K562 (cell line): ENCODE data around the gene TMED10. TPM values are rescaled to one million over a fixed set of nuclear protein-coding genes. Genes with fewer than 3 reads are reported as not detected.

ENCODE experiments used
- ATAC-seq: fragments of 200-7000 bp; cut with Tn5 transposase; 3 replicates; pipeline ENCODE4 v1.9.1; 2020; ENCODE audit warnings: moderate library complexity
- BruUV-seq: library from RNA; stranded (reverse); fragments of 400-500 nt; replicated peaks from 2 replicates; lab custom pipeline; 2021; lab: Mats Ljungman, UMichigan
- CTCF ChIA-PET: fragments of 300-600 bp; formaldehyde crosslinking; extraction: SDS; loops from one replicate; lab custom pipeline; 2021; ENCODE audit warnings: low intra/inter-chr PET ratio; lab: Yijun Ruan, JAX
- POLR2A ChIA-PET: fragments of 300-600, 350-650 bp; sonication (Branson Sonifier 250); formaldehyde crosslinking; extraction: SDS; loops from one replicate; lab custom pipeline; 2021; ENCODE audit warnings: antibody characterized with exemption, inconsistent platforms; lab: Yijun Ruan, JAX
- DNase-seq, 4 experiments: peaks; one replicate each; pipeline versions ENCODE4 v3.0.0 to v3.0.0-alpha.2; 2011 to 2018; ENCODE audit warnings: low spot score in 3 of 4, mixed read lengths in 3 of 4; ENCODE audit errors: extremely low read depth in 1 of 4
- FAIRE-seq: peaks from 2 replicates; lab custom pipeline; 2011; peaks lifted over from hg19 to GRCh38; lab: Jason Lieb, UNC
- H2AFZ ChIP-seq: 2 replicates; pipeline ENCODE4 v1.6.0; 2011; ENCODE audit warnings: low read depth, low read length, control low read depth, inconsistent platforms
- H3K27ac ChIP-seq: fragments of 200-600 bp; 3 replicates; pipeline ENCODE4 v1.8.0; 2011; ENCODE audit warnings: low read depth, mild to moderate bottlenecking, control low read depth, inconsistent platforms, low read length, moderate library complexity, mixed read lengths; ENCODE audit errors: extremely low read depth
- H3K27me3 ChIP-seq, 2 experiments: fragments of 300-600 bp in 1 of 2; 2 replicates in 1 of 2; 3 replicates in 1 of 2; pipeline versions ENCODE4 v1.6.0 to v1.8.0; 2011; ENCODE audit warnings: inconsistent platforms in 2 of 2, low read length in 2 of 2, mild to moderate bottlenecking in 1 of 2, mixed read lengths in 1 of 2, moderate library complexity in 1 of 2; ENCODE audit not compliant: control insufficient read depth in 2 of 2, insufficient read depth in 2 of 2
- H3K36me3 ChIP-seq: fragments of 300-600 bp; 3 replicates; pipeline ENCODE4 v1.8.0; 2011; ENCODE audit warnings: mild to moderate bottlenecking, low read length, inconsistent platforms; ENCODE audit not compliant: control insufficient read depth, insufficient read depth
- H3K4me1 ChIP-seq, 2 experiments: fragments of 200-600 bp in 1 of 2; replicated peaks in 1 of 2; 2 replicates in 1 of 2; 3 replicates in 1 of 2; pipeline versions ENCODE4 v1.5.1 to v1.8.0; 2011; ENCODE audit warnings: inconsistent platforms in 2 of 2, low read length in 2 of 2, mild to moderate bottlenecking in 1 of 2, mixed read lengths in 1 of 2, moderate library complexity in 1 of 2; ENCODE audit not compliant: control insufficient read depth in 2 of 2, insufficient read depth in 2 of 2
- H3K4me2 ChIP-seq: 2 replicates; pipeline ENCODE4 v1.6.1; 2011; ENCODE audit warnings: low read length, control low read depth, inconsistent platforms, mixed read lengths; ENCODE audit not compliant: insufficient read depth
- H3K4me3 ChIP-seq: fragments of 200-600 bp; sonication (generic), shearing (Covaris generic); 2 replicates; pipeline ENCODE4 v1.5.1; 2016; ENCODE audit warnings: control low read depth, inconsistent platforms
- H3K79me2 ChIP-seq: fragments of 200-600 bp; 3 replicates; pipeline ENCODE4 v1.8.0; 2011; ENCODE audit warnings: low read length, inconsistent platforms; ENCODE audit not compliant: control insufficient read depth, insufficient read depth
- H3K9ac ChIP-seq, 2 experiments: 2 replicates each; pipeline versions ENCODE4 v1.6.0 to v1.6.1; 2011; ENCODE audit warnings: low read depth in 2 of 2, low read length in 2 of 2, control low read depth in 1 of 2, inconsistent platforms in 1 of 2, mild to moderate bottlenecking in 1 of 2, mixed read lengths in 1 of 2; ENCODE audit not compliant: insufficient read depth in 1 of 2
- H3K9me1 ChIP-seq: one replicate; pipeline ENCODE4 v1.6.0; 2011; ENCODE audit warnings: inconsistent platforms, mild to moderate bottlenecking, low read length, moderate library complexity; ENCODE audit not compliant: control insufficient read depth, insufficient read depth
- H3K9me3 ChIP-seq: replicated peaks from 2 replicates; pipeline ENCODE4 v1.5.1; 2011; ENCODE audit warnings: low read depth, low read length, inconsistent platforms; ENCODE audit not compliant: control insufficient read depth, insufficient read depth
- H4K20me1 ChIP-seq: replicated peaks from 2 replicates; pipeline ENCODE4 v1.6.1; 2011; ENCODE audit warnings: low read length, inconsistent platforms, mixed read lengths; ENCODE audit not compliant: control insufficient read depth, insufficient read depth
- ARID1B ChIP-seq: fragments of 450-650 bp; IDR thresholded peaks from 2 replicates; pipeline ENCODE4 v1.6.1; 2016; ENCODE audit warnings: antibody characterized with exemption, mild to moderate bottlenecking, inconsistent platforms
- CBFA2T2 ChIP-seq: fragments of 450-650 bp; conservative IDR thresholded peaks from 2 replicates; pipeline ENCODE4 v1.6.1; 2017; ENCODE audit warnings: mild to moderate bottlenecking
- CBFA2T3 ChIP-seq: fragments of 450-650 bp; IDR thresholded peaks from 2 replicates; pipeline ENCODE4 v1.6.1; 2017
- DPF2 ChIP-seq: fragments of 450-650 bp; IDR thresholded peaks from 2 replicates; pipeline ENCODE4 v1.6.1; 2016
- MECOM ChIP-seq: fragments of 250-450 bp; sonication (Bioruptor Pico); IDR thresholded peaks from 2 replicates; pipeline ENCODE4 v1.8.0; 2022; ENCODE audit warnings: inconsistent platforms
- MED1 ChIP-seq: sonication (generic); formaldehyde crosslinking; IDR thresholded peaks from 2 replicates; pipeline ENCODE4 v1.8.1; 2023; ENCODE audit warnings: missing genetic modification reagents, borderline replicate concordance
- MYNN ChIP-seq, 2 experiments: sonication (generic); formaldehyde crosslinking in 1 of 2; IDR thresholded peaks; 2 replicates each; pipeline versions ENCODE4 v1.5.0 to v1.6.1; 2016 to 2020; ENCODE audit warnings: antibody characterized with exemption in 1 of 2, missing genetic modification reagents in 1 of 2
- NFXL1 ChIP-seq: fragments of 450-650 bp; formaldehyde crosslinking; IDR thresholded peaks from 2 replicates; pipeline ENCODE4 v1.4.0; 2021; ENCODE audit warnings: mild to moderate bottlenecking
- POLR2AphosphoS5 ChIP-seq: IDR thresholded peaks from 2 replicates; pipeline ENCODE4 v1.6.1; 2011; ENCODE audit warnings: mild to moderate bottlenecking, low read depth, low read length, moderate library complexity; ENCODE audit not compliant: control insufficient read depth, insufficient read depth
- RCOR1 ChIP-seq, 2 experiments: IDR thresholded peaks; 2 replicates each; pipeline ENCODE4 v1.6.1; 2012; ENCODE audit warnings: low read depth in 2 of 2, low read length in 2 of 2, borderline replicate concordance in 1 of 2, improper control_type of control experiment in 1 of 2
- SMARCA4 ChIP-seq: fragments of 450-650 bp; IDR thresholded peaks from 2 replicates; pipeline ENCODE4 v1.6.1; 2016
- SMARCB1 ChIP-seq: IDR thresholded peaks from 2 replicates; pipeline ENCODE4 v1.6.1; 2011; ENCODE audit warnings: improper control_type of control experiment, low read depth; ENCODE audit not compliant: insufficient read length
- SMARCE1 ChIP-seq: fragments of 450-650 bp; IDR thresholded peaks from 2 replicates; pipeline ENCODE4 v1.7.1; 2016; ENCODE audit warnings: mild to moderate bottlenecking
- TAL1 ChIP-seq: fragments of 450-650 bp; IDR thresholded peaks from 2 replicates; pipeline ENCODE4 v1.6.1; 2016; ENCODE audit warnings: mild to moderate bottlenecking
- TEAD4 ChIP-seq, 2 experiments: sonication (generic) in 1 of 2; formaldehyde crosslinking in 1 of 2; IDR thresholded peaks; 2 replicates each; pipeline versions ENCODE4 v1.6.1 to v1.8.0; 2012 to 2022; ENCODE audit warnings: borderline replicate concordance in 1 of 2, inconsistent platforms in 1 of 2, low read length in 1 of 2, mild to moderate bottlenecking in 1 of 2, missing genetic modification reagents in 1 of 2
- XRCC4 ChIP-seq: IDR thresholded peaks from one replicate; pipeline ENCODE4 v1.6.1; 2011; ENCODE audit not compliant: insufficient read depth, insufficient read length; ENCODE audit errors: extremely low read depth
- ZFP1 ChIP-seq: fragments of 450-650 bp; formaldehyde crosslinking; IDR thresholded peaks from 2 replicates; pipeline ENCODE4 v1.4.0; 2020; ENCODE audit warnings: mild to moderate bottlenecking, mixed read lengths
- ZNF143 ChIP-seq: sonication (generic); formaldehyde crosslinking; IDR thresholded peaks from 2 replicates; pipeline ENCODE4 v1.9.0; 2022; ENCODE audit warnings: mild to moderate bottlenecking, missing genetic modification reagents
- ZNF212 ChIP-seq: fragments of 450-650 bp; formaldehyde crosslinking; IDR thresholded peaks from 2 replicates; pipeline ENCODE4 v1.4.0; 2020; ENCODE audit warnings: mild to moderate bottlenecking
- WGBS: fragments of 100-300 bp; shearing (Covaris generic); methylation state at CpG from one replicate; pipeline ENCODE4 v1.1.6; 2016; ENCODE audit warnings: low coverage, mixed read lengths; ENCODE audit not compliant: insufficient coverage; ENCODE audit errors: missing lambda C conversion rate; 5-methylcytosine and 5-hydroxymethylcytosine counted together
- in situ Hi-C: fragments of 300-500 bp; cut with MboI; formaldehyde crosslinking; loops from 4 replicates; pipeline ENCODE4 v1.15.0; 2018; ENCODE audit warnings: inconsistent platforms, mixed read lengths
- intact Hi-C: fragments of 100-400 bp; cut with micrococcal nuclease; formaldehyde crosslinking; loops from 2 replicates; pipeline ENCODE4 v1.14.2; 2022
- polyA plus RNA-seq, 8 experiments: library from polyadenylated mRNA; depleted of rRNA in 4 of 8; stranded (reverse) in 5 of 8; unstranded in 3 of 8; fragments of >200 nt; fragmentation: Nextera tagmentation in 2 of 8; fragmentation: Illumina TruSeq in 1 of 8; extraction: Ambion mirVana in 2 of 8; extraction: Trizol in 1 of 8; gene quantifications; 2 replicates each; pipeline versions ENCODE4 v1.2.1 to v1.2.3, GENCODE V29; 2011 to 2014; ENCODE audit warnings: inconsistent platforms in 1 of 8, missing spikeins in 1 of 8
- total RNA-seq, 7 experiments: library from RNA; depleted of rRNA in 6 of 7; stranded (reverse); fragments of >200 nt in 6 of 7; fragmentation: Illumina TruSeq in 2 of 7; extraction: Trizol in 2 of 7; gene quantifications; 2 replicates each; pipeline versions ENCODE4 v1.2.1 to v1.2.3, GENCODE V29; 2011 to 2021; ENCODE audit warnings: low replicate concordance in 1 of 7
- TF ChIP-seq, protein P1 (sequence below): IDR thresholded peaks from 3 replicates; pipeline ENCODE4 v1.6.1; 2011; ENCODE audit warnings: borderline replicate concordance, mild to moderate bottlenecking; ENCODE audit not compliant: insufficient read length, insufficient read depth

TMED10 gene
- total and polyA plus RNA-seq, 9 of the 15 experiments (the other 6 are each of a cell fraction or from before 2014, with no cell fraction given), result 62.2 to 233 (median 124) TPM

GRCh38 chr14:75170772-75171171 lies 5.6 kb downstream of the TMED10 start:
- Histone ChIP-seq H3K9me3 (no peaks in the 10 kb centered on the region), H3K36me3 (peaks cover 3% of the 10 kb centered on the region; the same call in 1 of the 3 replicates), H3K27ac (no peak overlapping the region), H3K79me2 (peaks cover 93% of the 10 kb centered on the region), H4K20me1 (peaks cover 28% of the 10 kb centered on the region; the same call in 1 of the 2 replicates), H3K4me1 (peaks cover 5 to 18% of the 10 kb centered on the region in 2 experiments; a peak in 4 of 5 replicates), H3K4me3 (no peak overlapping the region), H3K9ac (no peak overlapping the region), H2AFZ (no peak overlapping the region), H3K9me1 (no peaks in the 10 kb centered on the region), H3K27me3 (no peaks in the 10 kb centered on the region), H3K4me2 (no peak overlapping the region)
- in situ Hi-C loops, result no loop called here
- DNase-seq (no peak), ATAC-seq (no peak), FAIRE-seq (no peak)
- ChIA-PET POLR2A (interaction anchor here (0.6 kb wide), 1 partner anchor 49 kb away, joined by 3 read pairs; no protein-coding TSS in a partner anchor), CTCF (no interaction called here)
- TF ChIP-seq ZNF212 (no peak), ZNF143 (CRISPR knock-in tag) (no peak), XRCC4 (no peak), MYNN (IDR thresholded peaks at IDR 0.05) (no peak), MYNN (CRISPR knock-in tag; IDR thresholded peaks at IDR 0.05) (no peak), RCOR1 (IDR thresholded peaks at IDR 0.05; ENCODE audit: borderline replicate concordance in 1 of 2, low read depth in 2 of 2, low read length in 2 of 2) (no peak), MED1 (CRISPR knock-in tag) (no peak), ZFP1 (CRISPR knock-in tag) (no peak), SMARCE1 (0 out of 2 replicates have a peak, but pooled peaks have one; percentile 14), TAL1 (peak; percentile 11; the same call in 1 of the 2 replicates), ARID1B (0 out of 2 replicates have a peak, but pooled peaks have one; percentile 12), MECOM (CRISPR knock-in tag) (no peak), POLR2AphosphoS5 (no peak), TEAD4 (IDR thresholded peaks at IDR 0.05; ENCODE audit: low read length) (0 out of 2 replicates have a peak, but pooled peaks have one; percentile 12), TEAD4 (CRISPR knock-in tag; IDR thresholded peaks at IDR 0.05; ENCODE audit: borderline replicate concordance) (no peak), CBFA2T2 (peak; percentile 43), SMARCB1 (no peak), DPF2 (0 out of 2 replicates have a peak, but pooled peaks have one; percentile 19), CBFA2T3 (peak; percentile 61), SMARCA4 (no peak), NFXL1 (CRISPR knock-in tag) (no peak)
- TF ChIP-seq, protein P1, sequence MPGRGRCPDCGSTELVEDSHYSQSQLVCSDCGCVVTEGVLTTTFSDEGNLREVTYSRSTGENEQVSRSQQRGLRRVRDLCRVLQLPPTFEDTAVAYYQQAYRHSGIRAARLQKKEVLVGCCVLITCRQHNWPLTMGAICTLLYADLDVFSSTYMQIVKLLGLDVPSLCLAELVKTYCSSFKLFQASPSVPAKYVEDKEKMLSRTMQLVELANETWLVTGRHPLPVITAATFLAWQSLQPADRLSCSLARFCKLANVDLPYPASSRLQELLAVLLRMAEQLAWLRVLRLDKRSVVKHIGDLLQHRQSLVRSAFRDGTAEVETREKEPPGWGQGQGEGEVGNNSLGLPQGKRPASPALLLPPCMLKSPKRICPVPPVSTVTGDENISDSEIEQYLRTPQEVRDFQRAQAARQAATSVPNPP, result no peak
- WGBS, result 29% methylated on average over 4 of the region's 4 CpGs
- intact Hi-C loops, result no loop called here
- no TSS peak for BruUV-seq
